GM18517 (cell line): ENCODE results near the gene GPR158.
"Not testable (repeated sequence)": the region's sequence is repeated elsewhere in the genome, so short reads cannot be mapped to it uniquely, and the experiment has no call there.

Experiments used
- ATAC-seq: cut with Tn5 transposase; IDR thresholded peaks from one replicate; pipeline ENCODE4 v1.9.1; 2021; ENCODE audit warnings: mild to moderate bottlenecking, moderate library complexity; ENCODE audit not compliant: unreplicated experiment

Gene GPR158

GRCh38 chr10:25174461-25175230, at the start of gene GPR158:
Gene GPR158, plus strand, starts transcription at chr10:25175001. Its CDS starts 420 bp downstream, at chr10:25175421.
- no peak for ATAC-seq

GRCh38 chr10:25125201-25125611, 49.6 kb upstream of the GPR158 start:
- no peak for ATAC-seq

GRCh38 chr10:25129592-25129991, 45.2 kb upstream of the GPR158 start:
- no peak for ATAC-seq

GRCh38 chr10:25130906-25131305, 43.9 kb upstream of the GPR158 start:
- no peak for ATAC-seq

GRCh38 chr10:25142116-25142864, 32.5 kb upstream of the GPR158 start:
- ATAC-seq: no peak

- no peak for ATAC-seq
These were observed 17.2 kb upstream of the GPR158 start for GRCh38 chr10:25157650-25158049.

GRCh38 chr10:25159591-25159990, 15.2 kb upstream of the GPR158 start:
- ATAC-seq: no peak

GRCh38 chr10:25162391-25162790, 12.4 kb upstream of the GPR158 start:
- ATAC-seq: no peak

- ATAC-seq: not testable (repeated sequence)
These were observed 11.3 kb upstream of the GPR158 start for GRCh38 chr10:25163464-25163863.

- no peak for ATAC-seq
These were observed 5.1 kb upstream of the GPR158 start for GRCh38 chr10:25169740-25170139.

- ATAC-seq: no peak
These were observed 4.2 kb upstream of the GPR158 start for GRCh38 chr10:25170627-25171026.

GRCh38 chr10:25175527-25176420, 973 bp downstream of the GPR158 start:
- no peak for ATAC-seq

GRCh38 chr10:25176421-25176968, 1.7 kb downstream of the GPR158 start:
- no peak for ATAC-seq

- no peak for ATAC-seq
These were observed 2.4 kb downstream of the GPR158 start for GRCh38 chr10:25177093-25177753.

- ATAC-seq: no peak
These were observed 2.9 kb downstream of the GPR158 start for GRCh38 chr10:25177754-25178135.

GRCh38 chr10:25178411-25178810, 3.6 kb downstream of the GPR158 start:
- ATAC-seq: no peak

- no peak for ATAC-seq
These were observed 6.0 kb downstream of the GPR158 start for GRCh38 chr10:25180801-25181200.

GRCh38 chr10:25182636-25183035, 7.8 kb downstream of the GPR158 start:
- ATAC-seq: no peak

GRCh38 chr10:25191162-25191895, 16.5 kb downstream of the GPR158 start:
- no peak for ATAC-seq

GRCh38 chr10:25198151-25198550, 23.4 kb downstream of the GPR158 start:
- no peak for ATAC-seq
